KMS-11 (cell line): ENCODE data around the gene PFKFB2.

Experiments used
- H2AFZ ChIP-seq: fragments of 200-600 bp; sonication (generic); 2 replicates; pipeline ENCODE4 v1.6.1; 2016; ENCODE audit warnings: antibody characterized with exemption, mixed run types, low read depth
- H3K27ac ChIP-seq: fragments of 200-600 bp; sonication (generic); 2 replicates; pipeline ENCODE4 v1.6.1; 2016; ENCODE audit warnings: mild to moderate bottlenecking, mixed run types
- H3K27me3 ChIP-seq: fragments of 200-600 bp; sonication (generic); 2 replicates; pipeline ENCODE4 v1.6.1; 2017; ENCODE audit warnings: mild to moderate bottlenecking, low read depth, mixed run types, moderate library complexity; ENCODE audit not compliant: insufficient read depth
- H3K36me3 ChIP-seq: fragments of 200-600 bp; sonication (generic); 2 replicates; pipeline ENCODE4 v1.6.1; 2017; ENCODE audit warnings: mild to moderate bottlenecking, mixed run types; ENCODE audit not compliant: insufficient read depth
- H3K4me1 ChIP-seq: fragments of 200-600 bp; sonication (generic); 2 replicates; pipeline ENCODE4 v1.6.1; 2016; ENCODE audit warnings: mild to moderate bottlenecking, low read depth, mixed run types; ENCODE audit not compliant: poor library complexity, severe bottlenecking
- H3K4me2 ChIP-seq: fragments of 200-600 bp; sonication (generic); 2 replicates; pipeline ENCODE4 v1.7.0; 2016; ENCODE audit warnings: mild to moderate bottlenecking, mixed run types
- H3K4me3 ChIP-seq: fragments of 200-600 bp; sonication (generic); IDR thresholded peaks from 2 replicates; pipeline ENCODE4 v1.6.1; 2017; ENCODE audit warnings: low read depth, low read length, mixed read lengths; ENCODE audit not compliant: insufficient read depth
- H3K79me2 ChIP-seq: fragments of 200-600 bp; sonication (generic); 2 replicates; pipeline ENCODE4 v1.6.1; 2016; ENCODE audit warnings: low read depth, mixed run types; ENCODE audit not compliant: insufficient read depth
- H3K9ac ChIP-seq: fragments of 200-600 bp; sonication (generic); 2 replicates; pipeline ENCODE4 v1.6.1; 2016; ENCODE audit warnings: mild to moderate bottlenecking, mixed run types
- H4K20me1 ChIP-seq: fragments of 200-600 bp; sonication (generic); 2 replicates; pipeline ENCODE4 v1.6.1; 2016; ENCODE audit warnings: mild to moderate bottlenecking, mixed run types; ENCODE audit not compliant: insufficient read depth
- TF ChIP-seq, protein P1 (sequence below): fragments of 200-600 bp; sonication (generic); conservative IDR thresholded peaks from 2 replicates; pipeline ENCODE4 v1.6.1; 2017; ENCODE audit warnings: low read depth, mild to moderate bottlenecking, antibody characterized with exemption, low read length, moderate library complexity, mixed read lengths

The PFKFB2 gene

DNA sequence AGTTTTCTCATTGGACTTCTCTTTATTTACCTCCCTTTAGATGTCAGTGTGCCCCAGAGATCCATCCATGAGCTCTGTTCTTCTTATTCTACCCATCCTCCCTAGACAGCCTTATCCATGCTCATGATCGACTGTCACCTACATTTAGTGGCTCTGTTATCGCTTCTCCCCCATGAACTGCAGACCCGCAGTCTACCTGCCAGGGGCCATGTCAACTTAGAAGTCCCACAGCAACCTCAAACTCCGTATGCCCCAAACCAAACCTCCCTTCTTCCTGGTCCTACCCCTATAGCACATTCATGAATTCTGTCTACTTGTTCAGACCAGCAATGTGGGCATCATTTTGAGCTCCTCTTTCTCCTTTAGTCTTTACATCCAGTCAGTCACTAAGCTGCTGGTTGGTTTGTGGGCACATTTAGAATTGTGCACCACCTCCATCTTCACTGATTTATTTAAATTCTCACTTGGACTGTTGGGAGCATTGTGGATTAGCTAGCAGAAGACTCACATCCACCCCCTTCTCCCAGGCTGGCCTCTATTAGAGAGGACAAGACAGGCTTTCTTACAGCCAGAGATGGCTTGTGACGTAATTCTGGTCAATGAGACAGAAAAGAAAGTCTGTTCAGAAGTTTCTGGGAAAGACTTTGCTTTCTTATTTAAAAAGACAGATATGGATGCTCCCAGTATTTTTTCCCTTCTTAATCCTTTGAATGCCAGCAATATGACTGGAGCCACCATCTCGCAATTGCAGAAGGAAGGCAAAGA lies 39.6 kb upstream of the PFKFB2 start:
- Histone ChIP-seq H3K4me1 (no peaks in the 10 kb centered on the region), H3K27ac (no peak overlapping the region), H3K4me2 (no peak overlapping the region), H3K79me2 (no peaks in the 10 kb centered on the region), H3K36me3 (no peaks in the 10 kb centered on the region), H3K9ac (no peak overlapping the region), H4K20me1 (no peaks in the 10 kb centered on the region), H3K27me3 (no peaks in the 10 kb centered on the region), H3K4me3 (no peak overlapping the region), H2AFZ (no peak overlapping the region)
- TF ChIP-seq, protein P1, sequence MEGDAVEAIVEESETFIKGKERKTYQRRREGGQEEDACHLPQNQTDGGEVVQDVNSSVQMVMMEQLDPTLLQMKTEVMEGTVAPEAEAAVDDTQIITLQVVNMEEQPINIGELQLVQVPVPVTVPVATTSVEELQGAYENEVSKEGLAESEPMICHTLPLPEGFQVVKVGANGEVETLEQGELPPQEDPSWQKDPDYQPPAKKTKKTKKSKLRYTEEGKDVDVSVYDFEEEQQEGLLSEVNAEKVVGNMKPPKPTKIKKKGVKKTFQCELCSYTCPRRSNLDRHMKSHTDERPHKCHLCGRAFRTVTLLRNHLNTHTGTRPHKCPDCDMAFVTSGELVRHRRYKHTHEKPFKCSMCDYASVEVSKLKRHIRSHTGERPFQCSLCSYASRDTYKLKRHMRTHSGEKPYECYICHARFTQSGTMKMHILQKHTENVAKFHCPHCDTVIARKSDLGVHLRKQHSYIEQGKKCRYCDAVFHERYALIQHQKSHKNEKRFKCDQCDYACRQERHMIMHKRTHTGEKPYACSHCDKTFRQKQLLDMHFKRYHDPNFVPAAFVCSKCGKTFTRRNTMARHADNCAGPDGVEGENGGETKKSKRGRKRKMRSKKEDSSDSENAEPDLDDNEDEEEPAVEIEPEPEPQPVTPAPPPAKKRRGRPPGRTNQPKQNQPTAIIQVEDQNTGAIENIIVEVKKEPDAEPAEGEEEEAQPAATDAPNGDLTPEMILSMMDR: no peak

DNA sequence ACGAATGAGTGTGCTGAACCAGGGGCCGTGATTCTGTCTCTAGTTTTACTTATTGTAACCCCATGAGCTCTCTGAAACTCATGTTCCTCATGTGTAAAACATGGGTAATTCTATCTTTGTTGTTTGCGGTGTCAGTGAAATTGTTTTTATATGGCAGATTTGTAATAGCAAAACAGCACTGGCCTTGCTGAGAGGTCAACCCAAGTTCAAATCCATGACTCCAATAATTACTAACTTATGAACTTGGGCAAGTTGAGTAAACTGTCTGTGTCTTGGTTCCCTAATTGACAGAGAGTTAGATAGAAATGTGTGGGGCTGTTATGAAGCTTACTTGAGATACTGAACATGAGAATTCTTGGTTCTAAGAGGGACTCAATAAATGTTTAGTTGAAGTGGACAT lies 38.3 kb upstream of the PFKFB2 start:
- H3K9ac ChIP-seq: no peak overlapping the region
- H3K36me3 ChIP-seq: no peaks in the 10 kb centered on the region
- no peak overlapping the region for H2AFZ ChIP-seq
- no peaks in the 10 kb centered on the region for H3K27me3 ChIP-seq
- no peaks in the 10 kb centered on the region for H3K79me2 ChIP-seq
- H3K27ac ChIP-seq: no peak overlapping the region
- no peaks in the 10 kb centered on the region for H4K20me1 ChIP-seq
- TF ChIP-seq, protein P1: no peak
- H3K4me1 ChIP-seq: no peaks in the 10 kb centered on the region
- no peak overlapping the region for H3K4me2 ChIP-seq
- no peak overlapping the region for H3K4me3 ChIP-seq

DNA sequence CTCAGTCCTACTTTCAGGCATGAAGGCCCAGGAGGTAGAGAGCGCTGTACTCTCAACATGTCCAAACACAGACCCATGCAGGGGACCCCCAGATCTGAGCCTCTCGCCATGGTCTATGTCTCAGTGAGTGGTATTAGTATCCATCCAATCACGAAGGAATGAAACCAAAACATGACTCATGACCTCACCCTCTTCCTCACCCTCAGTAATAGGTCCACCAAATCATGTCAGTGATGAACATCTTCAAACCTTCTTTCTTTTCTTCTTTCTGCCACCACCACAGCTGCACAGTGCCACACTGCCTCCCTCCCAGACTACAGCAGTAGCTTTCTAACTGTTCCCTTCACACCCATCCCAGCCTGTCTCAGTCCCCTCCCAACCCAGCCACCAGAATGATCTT lies 37.3 kb upstream of the PFKFB2 start:
- Histone ChIP-seq H3K4me1 (no peaks in the 10 kb centered on the region), H4K20me1 (no peaks in the 10 kb centered on the region), H3K27ac (no peak overlapping the region), H3K36me3 (no peaks in the 10 kb centered on the region), H3K79me2 (no peaks in the 10 kb centered on the region), H3K9ac (no peak overlapping the region), H3K4me2 (no peak overlapping the region), H3K27me3 (no peaks in the 10 kb centered on the region), H3K4me3 (no peak overlapping the region), H2AFZ (no peak overlapping the region)
- TF ChIP-seq, protein P1: no peak

DNA sequence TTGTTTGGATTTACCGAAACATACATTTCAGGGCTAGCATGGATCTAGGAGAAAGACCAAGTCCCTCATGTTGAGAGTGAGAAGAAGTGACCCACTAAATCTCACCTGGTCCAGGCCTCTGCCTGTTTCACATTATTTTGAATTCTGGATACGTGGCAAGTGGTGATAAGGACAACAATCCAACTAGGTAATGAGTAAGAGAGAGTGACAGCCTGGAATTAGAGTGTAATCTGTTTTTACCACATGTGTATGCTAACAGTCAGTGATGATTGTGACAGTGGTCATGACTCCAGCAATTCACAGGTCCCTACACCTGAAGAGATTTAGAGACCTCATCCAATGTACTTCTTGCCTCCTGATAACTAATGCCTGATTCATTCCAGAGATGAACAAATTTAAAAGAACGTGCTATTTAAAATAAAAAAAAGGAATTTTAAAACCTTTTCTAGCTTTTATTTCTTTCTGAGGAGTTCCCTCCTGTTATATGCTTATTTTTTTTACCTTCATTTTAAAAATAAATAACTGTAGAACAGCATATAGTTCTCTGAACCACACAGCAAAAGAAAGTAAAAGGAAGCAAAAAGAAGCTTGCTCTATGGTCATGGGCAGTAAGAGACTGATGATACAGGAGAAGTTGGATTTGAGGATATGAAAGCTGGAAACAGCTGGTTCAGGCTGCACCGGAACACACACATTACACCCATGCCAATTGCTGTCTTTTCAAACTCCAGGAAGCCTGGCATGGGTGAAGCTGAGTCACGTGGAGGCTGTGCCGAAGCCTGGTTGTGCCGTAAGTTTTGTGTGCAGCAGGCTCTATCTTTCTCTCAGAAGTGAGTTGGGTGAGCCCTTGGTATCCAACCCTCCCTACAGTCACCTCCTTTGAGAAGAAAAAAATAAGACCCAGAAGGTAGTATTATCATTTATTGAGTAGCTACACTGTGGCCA lies 35.2 kb upstream of the PFKFB2 start:
- H3K27ac ChIP-seq: no peak overlapping the region
- no peaks in the 10 kb centered on the region for H3K79me2 ChIP-seq
- TF ChIP-seq, protein P1: no peak
- no peak overlapping the region for H3K9ac ChIP-seq
- no peaks in the 10 kb centered on the region for H4K20me1 ChIP-seq
- H3K4me1 ChIP-seq: no peaks in the 10 kb centered on the region
- no peaks in the 10 kb centered on the region for H3K36me3 ChIP-seq
- H3K27me3 ChIP-seq: no peaks in the 10 kb centered on the region
- no peak overlapping the region for H2AFZ ChIP-seq
- H3K4me2 ChIP-seq: no peak overlapping the region
- H3K4me3 ChIP-seq: no peak overlapping the region
